ENCODE results near the gene VMP1.
"Not testable (repeated sequence)": the region's sequence is repeated elsewhere in the genome, so short reads cannot be mapped to it uniquely, and the experiment has no call there.

Gene VMP1

DNA sequence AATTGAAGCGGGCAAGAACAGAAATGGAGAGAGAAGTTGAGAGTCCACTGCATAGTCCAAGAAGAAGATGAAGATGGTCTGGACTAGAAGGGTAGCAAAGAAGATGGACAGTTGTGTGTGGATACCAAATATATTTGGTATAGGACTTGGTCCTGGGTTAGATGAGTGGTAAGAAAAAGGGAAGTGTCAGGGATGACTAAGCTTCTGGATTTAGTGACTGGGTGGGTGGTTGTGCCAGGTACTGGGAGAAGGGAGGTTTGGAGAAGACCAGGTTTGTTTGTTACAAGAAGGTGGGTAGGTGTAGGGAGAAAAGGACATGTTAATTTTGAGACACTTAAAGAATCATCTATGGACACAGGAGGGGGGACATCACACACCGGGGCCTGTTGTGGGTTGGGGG is 5.4 kb downstream of the VMP1 start:
- no peak for FAIRE-seq

DNA sequence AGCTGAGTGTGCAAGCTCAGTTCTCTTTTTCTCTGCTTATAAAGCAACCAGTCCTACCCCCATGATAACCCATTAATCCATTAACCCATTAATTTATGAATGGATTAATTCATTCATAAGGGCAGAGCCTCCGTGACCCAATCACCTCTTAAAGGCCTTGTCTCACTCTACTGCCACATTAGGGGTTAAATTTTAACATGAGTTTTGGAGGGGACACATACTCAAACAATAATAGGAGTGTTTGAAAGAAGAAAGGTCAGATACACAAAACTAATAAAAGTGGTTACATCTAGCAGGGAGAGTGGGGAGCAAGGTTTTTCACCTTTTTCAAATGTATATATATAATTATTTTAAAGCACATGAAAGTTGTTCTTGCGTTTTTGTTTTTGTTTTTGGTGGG is 6.8 kb downstream of the VMP1 start:
- FAIRE-seq = no peak

DNA sequence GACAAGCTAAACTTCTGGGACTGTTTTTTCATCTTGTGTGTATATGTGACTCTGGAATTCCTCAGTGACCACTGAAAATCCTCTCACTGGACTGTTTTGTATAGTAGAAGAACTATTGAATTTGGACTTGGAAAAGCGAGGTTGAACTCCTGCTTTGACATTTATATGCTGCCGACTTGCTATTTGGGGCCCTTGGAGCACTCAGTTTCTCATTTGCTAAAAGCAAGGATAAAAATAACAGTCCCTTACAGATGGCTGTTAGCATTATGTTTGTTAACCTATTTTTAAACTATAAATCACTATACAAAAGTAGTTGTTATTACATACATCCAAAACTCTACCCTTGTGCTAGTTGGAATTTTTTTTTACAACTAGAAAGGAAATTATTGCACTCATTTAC is 9.0 kb downstream of the VMP1 start:
- FAIRE-seq = no peak

DNA sequence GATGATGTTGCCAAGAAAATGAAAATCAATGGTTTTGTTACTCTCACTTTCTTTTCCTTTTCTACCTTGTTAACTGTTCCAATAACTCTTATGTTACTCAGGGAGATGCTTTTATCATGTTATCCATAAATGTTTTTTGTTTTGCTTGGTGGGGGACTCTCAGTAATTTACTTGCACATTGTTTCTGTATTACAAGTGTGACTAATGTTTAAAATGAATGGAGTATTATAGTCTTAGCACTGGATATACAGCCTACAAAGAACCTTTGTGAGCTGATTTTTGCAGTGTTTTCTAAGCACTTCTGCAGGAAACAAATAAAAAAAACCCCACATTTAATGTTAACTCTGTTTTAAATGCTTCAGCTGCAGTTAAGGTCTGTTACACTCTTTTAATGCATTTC is 12.1 kb downstream of the VMP1 start:
- no peak for FAIRE-seq

DNA sequence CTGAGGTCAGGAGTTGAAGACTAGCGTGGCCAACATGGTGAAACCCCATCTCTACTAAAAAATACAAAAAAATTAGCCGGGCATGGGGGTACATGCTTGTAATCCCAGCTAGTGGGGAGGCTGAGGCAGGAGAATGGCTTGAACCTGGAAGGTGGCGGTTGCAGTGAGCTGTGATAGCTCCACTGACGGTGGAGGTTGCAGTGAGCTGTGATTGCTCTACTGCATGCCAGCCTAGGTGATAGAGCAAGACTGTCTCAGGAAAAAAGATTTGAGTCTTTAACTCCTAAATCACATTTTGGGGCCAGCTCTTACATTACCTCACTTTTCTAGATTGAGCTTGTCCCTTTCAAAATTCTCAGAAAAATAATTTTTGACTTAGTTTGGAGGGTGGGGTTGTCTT is 15.2 kb downstream of the VMP1 start:
- FAIRE-seq = no peak

DNA sequence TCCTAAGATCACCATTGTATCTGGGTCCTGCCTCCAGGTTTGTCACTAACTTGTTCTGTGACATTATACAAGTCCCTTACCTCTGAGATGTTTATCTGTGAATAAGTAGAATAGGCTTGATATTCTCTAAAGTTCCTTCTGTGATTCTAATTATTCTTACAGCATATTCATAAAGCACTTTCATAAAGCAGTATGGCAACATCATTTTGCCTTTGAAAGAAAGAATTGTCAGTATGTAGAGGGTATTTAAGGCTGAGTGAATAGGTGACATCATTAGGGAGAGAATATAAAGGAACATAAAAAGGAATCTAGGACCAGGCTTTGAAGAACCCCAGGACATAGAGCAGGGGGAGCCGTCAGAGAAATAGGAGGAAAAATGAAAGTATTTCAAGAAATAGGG is 15.6 kb downstream of the VMP1 start:
- FAIRE-seq = no peak

DNA sequence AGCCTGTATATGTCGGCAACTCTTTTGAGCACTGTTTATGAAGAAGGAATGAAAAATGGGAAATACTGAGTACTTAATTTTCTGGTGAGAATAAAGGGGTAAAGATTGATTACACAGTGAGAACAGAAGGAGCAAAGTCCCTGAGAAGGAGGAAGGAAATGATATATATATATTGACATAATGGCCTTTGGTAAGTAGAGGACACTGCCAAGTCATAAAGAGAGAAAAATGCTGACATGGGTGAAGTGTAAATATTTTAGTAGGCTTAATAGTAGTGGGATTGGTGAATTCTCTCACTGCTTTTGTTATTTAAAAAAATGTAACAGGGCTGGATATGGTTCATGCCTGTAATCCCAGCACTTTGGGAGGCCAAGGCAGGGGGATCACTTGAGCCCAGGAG is 16.2 kb downstream of the VMP1 start:
- FAIRE-seq = no peak

DNA sequence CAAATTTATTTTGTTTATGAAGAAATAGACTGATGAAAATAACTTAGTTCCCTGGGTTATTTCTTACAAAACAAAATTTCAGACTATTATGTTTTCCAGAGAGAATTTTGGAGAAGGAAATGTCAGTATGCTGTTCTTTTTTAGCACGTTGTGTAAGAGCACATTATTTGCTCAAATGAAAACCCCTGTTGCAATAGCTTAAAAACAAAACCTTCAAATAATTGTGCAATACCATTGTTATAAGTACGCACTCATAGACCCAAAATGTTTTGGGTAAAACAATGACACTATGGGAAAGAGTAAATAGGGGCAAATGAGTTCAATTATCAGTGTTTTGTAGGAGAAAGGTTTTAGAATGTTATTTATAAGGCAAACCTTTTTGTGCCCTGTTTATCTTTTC is 18.2 kb downstream of the VMP1 start:
- no peak for FAIRE-seq

DNA sequence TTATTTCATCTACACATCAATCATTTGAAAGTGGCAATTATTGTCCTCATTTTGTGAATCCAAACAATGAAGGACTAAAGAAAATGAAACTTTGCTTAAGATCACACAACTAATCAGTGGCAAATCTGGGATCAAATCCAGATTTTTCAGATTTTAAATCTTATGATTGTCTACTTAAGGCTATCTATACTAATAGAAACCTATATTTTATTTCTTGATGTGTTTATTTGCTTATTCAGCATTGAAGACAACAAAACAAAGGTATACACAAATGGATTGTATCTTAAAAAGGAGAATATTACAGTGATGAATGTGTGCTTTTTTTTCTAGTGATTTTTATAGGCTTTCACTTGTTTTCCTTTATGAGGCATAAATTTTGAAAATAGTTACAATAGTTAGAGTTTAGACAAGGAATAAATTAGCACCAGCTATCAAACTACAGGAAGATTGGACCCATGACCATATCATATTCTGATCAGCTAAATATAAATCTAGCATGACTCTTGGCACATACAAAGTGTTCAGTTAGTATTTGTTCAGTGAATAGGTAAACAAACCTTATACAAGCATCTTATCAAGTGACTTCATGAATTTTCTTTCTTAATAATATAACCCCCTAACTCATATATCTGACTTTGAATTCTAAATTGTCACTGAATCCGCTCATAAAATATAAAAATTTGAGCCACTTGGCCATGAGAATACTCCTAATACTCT is 20.5 kb downstream of the VMP1 start:
- no peak for FAIRE-seq

DNA sequence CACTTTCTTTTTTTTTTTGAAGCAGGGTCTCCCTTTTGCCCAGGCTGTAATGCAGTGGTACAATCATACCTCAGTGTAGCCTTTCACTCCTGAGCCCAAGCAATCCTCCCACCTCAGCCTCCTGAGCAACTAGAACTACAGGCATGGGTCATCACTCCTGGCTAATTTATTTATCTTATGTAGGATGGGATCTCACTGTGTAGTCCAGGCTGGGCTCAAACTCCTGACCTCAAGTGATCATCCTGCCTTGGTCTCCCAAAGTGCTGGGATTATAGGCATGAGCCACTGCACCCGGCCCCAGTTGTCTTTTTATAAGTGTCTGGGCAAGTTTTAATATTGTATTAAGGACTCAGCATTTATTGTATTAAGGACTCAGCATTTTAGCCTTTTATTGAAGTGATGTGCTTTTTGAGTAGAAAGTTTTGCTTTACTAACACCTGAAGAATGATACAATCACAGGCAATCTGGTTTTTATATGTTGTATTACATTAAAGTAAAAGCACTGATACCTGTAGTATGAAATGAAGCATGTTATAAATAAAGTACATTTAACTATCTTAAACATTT is 22.9 kb downstream of the VMP1 start:
- FAIRE-seq = no peak

DNA sequence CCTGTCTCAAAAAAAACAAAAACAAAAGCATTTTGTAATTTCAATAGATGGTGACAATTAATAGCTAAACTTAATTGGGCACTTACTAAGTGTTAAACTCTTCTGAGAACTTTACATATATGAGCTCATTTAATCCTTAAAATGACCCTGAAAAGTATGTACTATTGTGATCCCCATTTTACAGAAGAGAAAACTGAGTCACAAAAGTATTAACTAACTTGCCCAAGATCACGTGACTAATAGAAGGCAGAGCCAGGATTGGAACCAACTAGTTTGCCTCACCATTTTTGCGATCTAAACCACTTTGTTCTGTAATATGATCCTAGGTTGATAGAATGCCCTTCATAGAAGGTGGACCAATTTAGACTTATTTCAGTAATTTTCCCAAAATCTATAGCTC is 26.2 kb downstream of the VMP1 start:
- no peak for FAIRE-seq

DNA sequence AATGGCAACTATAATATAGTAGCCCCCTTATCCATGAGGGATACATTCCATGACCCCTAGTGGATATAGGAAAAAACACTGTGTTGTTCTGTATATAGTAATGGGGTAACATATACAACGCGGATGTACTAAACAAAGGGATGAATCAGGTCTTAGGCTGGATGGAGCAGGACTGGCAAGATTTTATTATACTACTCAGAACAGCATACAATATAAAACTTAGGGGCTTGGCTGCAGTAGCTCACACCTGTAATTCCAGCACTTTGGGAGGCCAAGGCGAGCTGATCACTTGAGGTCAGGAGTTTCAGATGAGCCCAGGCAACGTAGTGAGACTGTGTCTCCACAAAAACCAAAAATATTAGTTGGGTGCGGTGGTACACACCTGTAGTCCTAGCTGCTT is 26.8 kb downstream of the VMP1 start:
- FAIRE-seq = no peak

DNA sequence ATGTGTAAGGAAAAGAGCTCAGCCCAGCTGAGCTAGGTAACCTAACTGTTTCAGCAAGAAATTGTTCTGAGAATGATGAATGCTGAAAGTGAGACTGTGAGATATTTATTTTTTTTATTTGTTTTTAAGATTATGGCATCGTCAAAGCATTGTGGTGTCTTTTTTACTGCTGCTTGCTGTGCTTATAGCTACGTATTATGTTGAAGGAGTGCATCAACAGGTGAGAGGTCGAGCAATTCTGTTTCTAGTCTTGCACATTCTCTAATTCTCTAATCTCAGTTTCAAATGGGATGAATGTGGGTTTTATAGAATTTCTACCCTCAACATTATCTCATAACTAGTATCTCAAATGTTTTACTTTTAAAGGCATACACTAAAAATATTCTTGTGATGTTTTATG is 29.9 kb downstream of the VMP1 start:
- FAIRE-seq = no peak

DNA sequence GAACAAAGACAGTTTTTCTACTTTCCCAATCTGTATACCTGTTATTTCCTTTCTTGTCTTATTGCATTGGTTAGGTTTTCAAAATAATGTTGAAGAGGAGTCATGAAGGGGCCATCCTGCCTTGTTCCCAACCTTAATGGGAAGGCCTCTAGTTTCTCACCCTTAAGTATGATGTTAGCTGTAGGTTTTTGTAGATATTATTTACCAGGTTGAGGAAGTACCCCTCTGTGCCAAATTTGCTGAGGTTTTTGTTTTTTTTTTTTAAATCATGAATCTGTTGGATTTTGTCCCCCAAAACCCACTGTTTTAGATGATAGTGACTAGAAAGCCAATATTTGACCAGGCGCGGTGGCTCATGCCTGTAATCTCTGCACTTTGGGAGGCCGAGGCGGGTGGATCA is 36.4 kb downstream of the VMP1 start:
- FAIRE-seq = no peak

DNA sequence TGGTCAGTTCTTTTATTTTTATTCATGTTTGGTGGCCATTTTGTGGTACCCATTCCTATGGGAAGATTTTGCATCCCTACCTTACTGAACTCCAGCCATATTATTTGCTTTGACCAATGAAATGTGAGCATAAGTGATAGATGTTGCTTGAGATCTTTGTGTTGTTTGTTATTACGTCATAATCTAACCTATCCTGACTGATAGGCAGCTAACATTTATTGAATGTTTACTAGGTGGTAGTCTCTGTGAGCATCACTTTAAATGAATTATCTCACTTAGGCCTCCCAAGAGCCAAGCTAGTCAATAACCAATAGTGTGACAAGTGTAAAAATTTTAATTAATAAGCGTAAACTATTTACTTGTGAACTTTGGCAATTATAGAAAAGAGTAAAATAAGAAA is 37.6 kb downstream of the VMP1 start:
- no peak for FAIRE-seq

DNA sequence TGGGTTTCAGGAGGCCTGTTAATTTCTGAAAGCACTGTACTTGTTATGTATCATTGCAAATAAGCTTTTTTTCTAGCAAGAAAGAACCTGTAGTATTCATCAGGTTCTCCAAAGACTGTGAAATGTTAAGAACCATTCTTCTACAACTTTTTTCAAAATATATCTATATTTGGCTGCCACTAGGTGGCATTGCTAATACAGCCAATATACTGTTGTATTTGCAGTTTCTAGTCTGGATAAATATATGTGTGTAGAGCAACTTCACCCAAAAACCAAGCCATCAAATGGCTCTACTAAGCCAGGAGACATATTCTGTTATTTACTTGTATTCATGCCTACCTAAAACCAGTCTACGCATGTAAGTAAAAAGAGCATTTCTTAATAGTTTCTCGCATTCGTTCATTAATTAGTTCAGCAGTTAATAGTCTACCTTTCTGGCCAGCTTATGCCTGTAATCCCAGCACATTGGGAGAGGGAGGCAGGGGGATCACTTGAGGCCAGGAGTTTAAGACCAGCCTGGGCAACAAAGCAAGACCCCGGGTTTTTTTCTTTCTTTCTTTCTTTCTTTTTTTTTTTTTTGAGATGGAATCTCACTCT is 39.5 kb downstream of the VMP1 start:
- no peak for FAIRE-seq

DNA sequence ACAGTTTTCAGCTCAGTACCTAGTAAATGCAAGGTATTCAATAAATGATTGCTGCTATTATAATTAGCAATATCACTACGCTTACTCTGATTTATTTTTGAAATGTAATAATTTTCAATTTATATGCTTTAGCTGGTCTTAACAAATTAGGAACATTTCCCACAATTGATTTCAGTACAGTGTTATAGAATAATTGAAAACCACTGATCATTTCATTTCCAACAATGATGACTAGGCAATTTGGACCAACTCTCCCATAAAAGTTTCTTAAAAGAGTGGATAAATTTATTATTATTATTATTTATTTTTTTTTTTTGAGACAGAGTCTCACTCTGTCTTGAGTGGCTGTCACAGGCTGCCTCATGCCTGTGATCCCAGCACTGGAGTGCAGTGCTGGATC is 41.1 kb downstream of the VMP1 start:
- no peak for FAIRE-seq

DNA sequence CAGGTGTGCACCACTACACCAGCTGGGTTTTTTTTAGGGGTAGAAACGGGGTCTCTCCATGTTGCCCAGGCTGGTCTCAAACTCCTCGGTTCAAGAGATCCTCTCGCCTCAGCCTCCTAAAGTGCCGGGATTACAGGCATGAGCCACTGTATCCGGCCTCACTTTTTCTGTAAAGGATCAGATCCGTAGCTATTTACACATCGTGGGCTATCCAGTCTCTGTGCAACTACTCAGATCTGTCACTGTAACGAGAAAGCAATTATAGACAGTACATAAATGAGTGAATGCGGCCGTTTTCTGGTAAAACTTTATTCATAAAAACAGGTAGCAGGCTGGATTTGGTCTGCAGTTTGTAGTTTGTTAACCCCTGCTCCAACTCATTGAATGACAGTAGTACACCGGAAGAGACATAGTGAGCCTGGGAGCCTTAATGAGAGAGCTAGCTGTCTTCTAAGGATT is 44.5 kb downstream of the VMP1 start:
- FAIRE-seq = no peak

DNA sequence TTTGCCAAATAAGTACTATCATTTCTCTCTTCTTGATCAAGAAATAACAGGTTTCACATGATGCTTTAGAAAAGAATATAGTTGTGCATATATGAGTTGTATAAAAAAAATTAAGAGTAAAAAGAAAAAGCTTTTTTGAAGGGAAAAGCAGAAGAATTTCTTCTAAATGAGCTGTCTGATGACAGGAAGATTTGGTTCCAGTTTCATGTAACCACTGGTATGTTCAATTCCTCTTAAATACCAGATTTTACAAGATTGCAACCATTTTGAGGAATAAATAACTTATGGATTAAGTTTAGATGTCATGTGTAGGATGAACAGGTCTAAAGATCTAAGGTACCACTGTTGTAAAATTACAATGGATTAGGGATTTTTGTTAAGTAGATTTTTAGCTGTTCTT is 45.0 kb downstream of the VMP1 start:
- FAIRE-seq = no peak

DNA sequence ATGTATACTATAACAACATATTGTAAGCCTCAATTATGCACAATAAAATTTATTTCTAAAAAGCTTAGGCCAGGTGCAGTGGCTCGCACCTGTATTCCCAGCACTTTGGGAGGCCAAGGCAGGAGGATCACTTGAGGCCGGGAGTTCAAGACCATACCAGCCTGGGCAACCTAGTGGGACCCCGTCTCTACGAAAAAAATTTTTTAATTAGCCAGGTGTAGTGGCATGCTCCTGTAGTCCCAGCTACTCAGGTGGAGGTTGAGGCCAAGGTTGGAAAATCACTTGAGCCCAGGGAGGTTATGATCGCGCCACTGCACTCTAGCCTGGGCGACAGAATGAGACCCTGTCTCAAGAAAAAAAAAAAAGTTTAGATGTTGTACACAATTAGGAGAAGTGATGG is 45.5 kb downstream of the VMP1 start:
- FAIRE-seq = no peak

DNA sequence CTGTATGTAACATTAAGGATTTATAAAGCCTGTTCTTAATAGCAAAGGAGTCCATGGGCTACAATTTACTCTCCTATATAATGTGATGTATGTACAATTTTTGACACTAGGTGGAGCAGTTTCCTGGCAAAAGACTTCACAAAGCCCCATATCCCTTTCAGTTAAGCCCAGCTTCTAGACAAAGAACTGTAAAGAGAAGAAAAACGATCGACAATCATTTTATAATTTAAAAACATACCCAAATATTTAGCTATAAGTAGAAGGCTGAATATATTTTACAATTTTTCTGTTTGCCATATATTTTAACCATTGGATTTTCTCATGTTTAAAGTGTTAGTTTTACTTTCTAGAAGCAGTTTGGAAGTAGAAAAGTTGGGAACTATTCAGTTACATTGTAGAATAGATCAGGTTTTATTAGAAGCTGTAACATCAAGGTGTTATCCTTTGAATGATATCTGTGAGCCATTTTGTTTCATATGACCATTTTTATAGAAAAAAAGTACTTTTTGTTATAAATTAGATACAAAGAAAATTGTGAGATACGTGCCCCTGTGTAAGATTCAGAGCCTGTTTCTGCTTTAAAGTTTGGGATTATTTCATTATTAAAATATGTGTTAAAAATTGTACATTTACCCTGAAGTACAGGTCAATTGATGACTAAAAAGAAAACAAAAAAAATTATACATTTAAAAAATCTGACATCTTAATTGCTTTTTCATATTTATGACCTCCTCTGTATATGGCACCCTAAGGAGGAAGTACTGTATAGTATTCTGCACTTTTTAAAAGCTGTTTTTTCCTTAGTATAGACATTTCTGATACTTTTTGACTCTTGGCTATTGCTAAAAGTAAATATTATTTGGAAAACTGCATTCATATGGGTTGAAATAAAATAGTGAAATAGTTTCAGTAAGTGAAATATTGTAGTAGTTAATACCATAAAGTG is 46.3 kb downstream of the VMP1 start:
- peak; percentile 31 for FAIRE-seq

DNA sequence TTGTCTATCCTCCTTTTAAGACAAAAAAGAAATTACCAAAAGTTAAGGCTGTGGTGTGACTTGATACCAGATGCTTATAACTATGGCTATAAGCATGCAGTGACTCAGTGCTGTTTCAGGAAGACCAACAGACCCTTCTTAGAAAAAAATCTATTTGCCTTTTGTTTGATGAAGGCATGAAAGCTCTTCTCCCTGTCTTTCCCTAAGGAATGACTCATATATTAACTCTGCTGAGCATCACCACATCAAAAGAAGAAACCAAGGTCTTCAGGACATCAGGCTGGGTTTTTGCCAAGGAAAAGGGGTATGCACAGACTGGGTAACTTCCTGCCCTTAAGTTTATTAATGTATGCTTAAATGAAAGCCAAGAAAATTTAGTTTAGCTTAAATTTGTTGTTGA is 47.1 kb downstream of the VMP1 start:
- no peak for FAIRE-seq

DNA sequence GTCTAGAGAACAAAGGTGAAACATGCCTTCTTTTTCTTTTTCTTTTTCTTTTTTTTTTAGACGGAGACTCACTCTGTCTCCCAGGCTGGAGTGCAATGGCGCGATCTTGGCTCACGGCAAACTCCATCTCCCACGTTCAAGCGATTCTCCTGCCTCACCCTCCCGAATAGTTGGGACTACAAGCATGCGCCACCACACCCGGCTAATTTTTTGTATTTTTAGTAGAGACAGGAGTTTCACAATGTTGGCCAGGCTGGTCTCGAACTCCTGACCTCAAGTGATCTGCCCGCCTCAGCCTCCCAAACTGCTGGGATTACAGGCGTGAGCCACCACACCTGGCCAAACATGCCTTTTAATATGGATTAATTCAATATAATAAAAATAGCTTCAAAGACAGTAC is 47.6 kb downstream of the VMP1 start:
- FAIRE-seq = not testable (repeated sequence)

Data from colon (tissue), 2 donors.